ENCODE measurements around the gene BTBD7.

GRCh38 chr14:93274055-93274806, 58.6 kb downstream of the BTBD7 start:
- no peak for TF ChIP-seq CTCF (IDR thresholded peaks at IDR 0.05)
- no peak for TF ChIP-seq TCF7L2 (IDR thresholded peaks at IDR 0.05; ENCODE audit: low read depth, low read length)
- no peak for TF ChIP-seq POLR2AphosphoS5 (IDR thresholded peaks at IDR 0.05; ENCODE audit: low read depth, low read length)

Measured in Panc1 (cell line).